Measurements from ENCODE around the gene SWAP70. TPM values are rescaled to one million over a fixed set of nuclear protein-coding genes. Genes with fewer than 3 reads are reported as not detected.

SWAP70 gene
- total and polyA plus RNA-seq, 10 of the 15 experiments (the other 5 are each of a cell fraction or from before 2014, with no cell fraction given), result 20.6 to 62.4 (median 41.7) TPM

DNA sequence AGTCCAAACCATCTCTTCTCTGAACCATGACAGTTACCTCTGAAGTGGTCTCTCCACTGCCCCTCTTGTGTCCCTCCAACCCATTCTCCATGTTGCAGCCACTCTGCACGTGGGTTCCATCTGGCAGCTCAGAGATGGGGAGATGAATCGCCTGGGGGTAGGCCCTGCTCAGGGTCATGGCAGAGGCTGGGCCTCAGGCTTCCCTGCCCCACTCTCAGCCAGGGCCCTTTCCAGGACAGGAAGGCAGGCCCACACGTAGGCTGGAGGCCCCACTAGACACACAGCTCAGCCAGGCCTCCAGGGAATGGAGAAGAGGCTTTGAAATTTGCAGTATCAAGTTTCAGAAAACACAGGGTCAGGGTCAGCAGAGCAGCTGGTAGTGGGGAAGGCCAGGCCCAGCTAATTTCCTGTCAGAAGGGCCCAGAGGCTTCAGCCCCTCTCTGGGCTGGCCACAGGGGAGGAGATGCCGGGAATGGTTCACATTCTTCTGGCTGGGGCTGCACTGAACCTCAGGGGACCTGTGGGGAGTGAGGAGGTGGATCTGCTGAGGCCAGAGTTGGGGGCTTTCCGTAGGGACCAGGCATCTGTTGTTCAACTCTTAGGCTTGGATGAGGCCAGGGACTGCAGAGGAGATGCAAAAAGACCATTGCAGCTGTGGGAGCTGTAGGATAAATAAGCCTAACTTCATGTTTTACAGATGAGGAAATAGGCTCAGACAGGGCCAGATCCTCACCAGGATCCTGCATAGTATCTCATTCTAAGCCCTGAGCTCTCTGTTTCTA lies 101.6 kb downstream of the SWAP70 start:
- H3K4me1 ChIP-seq (ENCODE audit: control insufficient read depth, insufficient read depth, low read length), result peaks cover 8% of the 10 kb centered on the region
- SMC1A ChIA-PET (ENCODE audit: uncharacterized antibody, unreplicated experiment), result interaction anchor here (1.6 kb wide), 1 partner anchor 13 kb away, joined by 3 read pairs; no protein-coding TSS in a partner anchor
- POLR2A ChIA-PET, result interaction anchor here (0.6 kb wide), 1 partner anchor 850 kb away, joined by 3 read pairs; no protein-coding TSS in a partner anchor
- BruUV-seq (replicated peaks), result no TSS peak
- no peak overlapping the region for H3K4me2 ChIP-seq (ENCODE audit: control insufficient read depth, insufficient read depth)
- H3K79me2 ChIP-seq (ENCODE audit: control insufficient read depth, insufficient read depth, low read length), result no peaks in the 10 kb centered on the region
- H3K9ac ChIP-seq (ENCODE audit: control insufficient read depth, insufficient read depth, low read length), result no peak overlapping the region
- H3K4me3 ChIP-seq, result no peak overlapping the region
- no peak overlapping the region for H3K27ac ChIP-seq (ENCODE audit: control insufficient read depth, insufficient read depth)
- RAD21 ChIA-PET (ENCODE audit: unreplicated experiment), result no interaction called here
- H4K20me1 ChIP-seq (ENCODE audit: control insufficient read depth, insufficient read depth), result no peaks in the 10 kb centered on the region
- H2AFZ ChIP-seq (ENCODE audit: control insufficient read depth, low read depth, low read length), result no peak overlapping the region
- intact Hi-C loops (cut with micrococcal nuclease; ENCODE audit: unreplicated experiment), result no loop called here
- H3K9me3 ChIP-seq (replicated peaks; ENCODE audit: control insufficient read depth, insufficient read depth, low read length), result no peaks in the 10 kb centered on the region
- peak; percentile 54 for ATAC-seq
- in situ Hi-C loops (cut with MboI), result loop anchor here (10.0 kb wide), 2 partner anchors 529 to 559 kb away; partner anchors contain the start of gene SBF2
- no peak for DNase-seq (ENCODE audit: low read depth, low spot score)
- H3K27me3 ChIP-seq (replicated peaks in 1 of 2; ENCODE audit: control insufficient read depth in 2 of 2, insufficient read depth in 2 of 2, low read length in 1 of 2), result no peaks in the 10 kb centered on the region
- CTCF ChIA-PET, result interaction anchor here (0.9 to 1.7 kb wide), 4 partner anchors 18 to 207 kb away, joined by 3 to 6 read pairs (median 4); no protein-coding TSS in a partner anchor
- 40% methylated on average over 5 of the region's 5 CpGs for WGBS (ENCODE audit: insufficient coverage, insufficient replicate concordance, low lambda C conversion rate, missing lambda C conversion rate)
- no peak for TF ChIP-seq RELA (IDR thresholded peaks at IDR 0.05; ENCODE audit: borderline replicate concordance, partially characterized antibody)
- TF ChIP-seq MEF2B (IDR thresholded peaks at IDR 0.05; ENCODE audit: partially characterized antibody, poor library complexity, severe bottlenecking), result peak; percentile 55
- no peak for TF ChIP-seq ZNF217 (IDR thresholded peaks at IDR 0.05)
- TF ChIP-seq EED (IDR thresholded peaks at IDR 0.05; ENCODE audit: low read depth), result 0 out of 2 replicates have a peak, but pooled peaks have one; percentile 11
- TF ChIP-seq IKZF1 (conservative IDR thresholded peaks at IDR 0.05), result peak; percentile 18; the same call in 1 of the 2 replicates
- FAIRE-seq, result no peak
- no peaks in the 10 kb centered on the region for H3K36me3 ChIP-seq (ENCODE audit: control insufficient read depth in 2 of 2, insufficient read depth in 2 of 2, low read length in 1 of 2)

DNA sequence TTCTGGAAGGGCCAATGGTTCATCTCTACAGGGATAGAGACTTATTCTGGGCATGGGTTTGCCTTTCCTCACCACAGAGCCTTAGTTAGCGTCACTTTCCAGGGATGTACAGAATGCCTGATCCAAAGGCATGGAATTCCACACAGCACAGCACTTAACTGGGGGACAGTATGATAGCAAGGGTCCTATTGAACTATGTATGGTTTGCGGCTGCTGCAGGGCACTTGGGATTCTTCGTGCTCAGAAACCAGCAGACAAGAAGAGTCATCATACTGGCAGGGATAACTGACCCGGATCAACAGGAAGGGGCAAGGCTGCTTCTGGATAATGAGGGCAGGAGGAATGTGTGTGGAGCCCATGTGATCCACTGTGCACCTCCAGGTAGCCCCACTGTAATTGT lies 105.7 kb downstream of the SWAP70 start:
- Histone ChIP-seq H2AFZ (ENCODE audit: control insufficient read depth, low read depth, low read length) (no peak overlapping the region), H3K27ac (ENCODE audit: control insufficient read depth, insufficient read depth) (no peak overlapping the region), H3K9ac (ENCODE audit: control insufficient read depth, insufficient read depth, low read length) (no peak overlapping the region), H3K4me3 (no peak overlapping the region), H3K79me2 (ENCODE audit: control insufficient read depth, insufficient read depth, low read length) (no peaks in the 10 kb centered on the region), H4K20me1 (ENCODE audit: control insufficient read depth, insufficient read depth) (no peaks in the 10 kb centered on the region), H3K9me3 (replicated peaks; ENCODE audit: control insufficient read depth, insufficient read depth, low read length) (no peaks in the 10 kb centered on the region), H3K36me3 (ENCODE audit: control insufficient read depth in 2 of 2, insufficient read depth in 2 of 2, low read length in 1 of 2) (no peaks in the 10 kb centered on the region), H3K4me1 (ENCODE audit: control insufficient read depth, insufficient read depth, low read length) (peaks cover 8% of the 10 kb centered on the region), H3K27me3 (replicated peaks in 1 of 2; ENCODE audit: control insufficient read depth in 2 of 2, insufficient read depth in 2 of 2, low read length in 1 of 2) (no peaks in the 10 kb centered on the region), H3K4me2 (ENCODE audit: control insufficient read depth, insufficient read depth) (no peak overlapping the region)
- intact Hi-C loops (cut with micrococcal nuclease; ENCODE audit: unreplicated experiment), result no loop called here
- RAD21 ChIA-PET (ENCODE audit: unreplicated experiment), result no interaction called here
- WGBS (ENCODE audit: insufficient coverage, insufficient replicate concordance, low lambda C conversion rate, missing lambda C conversion rate), result 76% methylated on average over 4 of the region's 4 CpGs
- FAIRE-seq (no peak), DNase-seq (ENCODE audit: low read depth, low spot score) (no peak), ATAC-seq (no peak)
- in situ Hi-C loops (cut with MboI), result loop anchor here (10.0 kb wide), 2 partner anchors 525 to 555 kb away; partner anchors contain the start of gene SBF2
- SMC1A ChIA-PET (ENCODE audit: uncharacterized antibody, unreplicated experiment), result no interaction called here
- no peak for TF ChIP-seq KAT2A (conservative IDR thresholded peaks at IDR 0.05; ENCODE audit: control insufficient read depth, low read depth, low read length)
- TF ChIP-seq ATF2 (IDR thresholded peaks at IDR 0.05; ENCODE audit: low read length), result no peak
- no peak for TF ChIP-seq ZNF622 (IDR thresholded peaks at IDR 0.05)
- TF ChIP-seq BHLHE40 (IDR thresholded peaks at IDR 0.05; ENCODE audit: borderline replicate concordance in 1 of 2, low read depth in 2 of 2, low read length in 1 of 2), result no peak
- TF ChIP-seq ZNF217 (IDR thresholded peaks at IDR 0.05), result no peak
- no peak for TF ChIP-seq SRF (IDR thresholded peaks at IDR 0.05; ENCODE audit: low read depth in 2 of 2, low read length in 2 of 2)
- TF ChIP-seq HCFC1 (IDR thresholded peaks at IDR 0.05; ENCODE audit: low read length), result no peak
- POLR2A ChIA-PET, result no interaction called here
- CTCF ChIA-PET, result interaction anchor here (1.6 kb wide), 1 partner anchor 11 kb away, joined by 7 read pairs; no protein-coding TSS in a partner anchor
- no TSS peak for BruUV-seq (replicated peaks)

Data from GM12878 (cell line).